HG02852 (cell line): Measurements from ENCODE around the gene RAB3C.
"Not testable (repeated sequence)": the region's sequence is repeated elsewhere in the genome, so short reads cannot be mapped to it uniquely, and the experiment has no call there.

ENCODE experiments used
- ATAC-seq: cut with Tn5 transposase; IDR thresholded peaks from one replicate; pipeline ENCODE4 v1.9.1; 2021; ENCODE audit warnings: mild to moderate bottlenecking, moderate library complexity; ENCODE audit not compliant: unreplicated experiment

Gene RAB3C, protein sequence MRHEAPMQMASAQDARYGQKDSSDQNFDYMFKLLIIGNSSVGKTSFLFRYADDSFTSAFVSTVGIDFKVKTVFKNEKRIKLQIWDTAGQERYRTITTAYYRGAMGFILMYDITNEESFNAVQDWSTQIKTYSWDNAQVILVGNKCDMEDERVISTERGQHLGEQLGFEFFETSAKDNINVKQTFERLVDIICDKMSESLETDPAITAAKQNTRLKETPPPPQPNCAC

DNA sequence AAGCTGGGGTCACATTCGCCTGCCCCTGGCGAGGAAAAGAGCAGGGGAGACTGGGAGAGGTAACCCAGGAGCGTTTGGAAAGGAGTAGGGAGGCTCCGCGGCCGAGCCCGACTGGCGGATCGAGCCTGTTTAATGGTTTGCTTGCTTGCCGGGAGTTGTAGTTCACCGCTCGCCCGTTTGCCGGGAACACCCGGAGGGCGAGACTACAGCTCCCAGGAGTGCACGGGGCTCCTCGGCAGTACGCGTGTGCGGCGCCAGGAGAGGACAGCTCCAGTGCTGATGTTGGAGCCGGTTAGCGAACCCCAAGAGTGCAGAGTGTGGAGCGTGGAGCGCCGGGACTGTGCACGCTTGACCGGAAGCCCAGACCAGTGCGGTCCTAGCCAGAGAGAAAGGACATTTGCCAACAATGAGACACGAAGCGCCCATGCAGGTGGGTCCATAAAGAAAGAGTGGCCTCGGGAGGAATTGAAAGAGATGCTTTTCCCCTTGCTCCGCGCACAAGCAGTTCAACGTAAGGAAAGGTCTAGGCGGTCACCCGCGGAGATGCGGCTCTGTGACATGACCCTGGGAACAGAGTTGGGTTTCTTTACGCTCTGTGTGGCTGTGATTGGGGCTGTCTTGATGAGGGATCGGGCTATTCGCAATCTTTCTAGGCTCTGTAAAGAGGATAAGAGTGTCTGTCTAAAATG is at the start of gene RAB3C:
Gene RAB3C (plus strand): TSS at position 273 of the 689 bp plus-strand sequence. CDS start 134 bp downstream, at position 407.
- peak; percentile 100 for ATAC-seq

DNA sequence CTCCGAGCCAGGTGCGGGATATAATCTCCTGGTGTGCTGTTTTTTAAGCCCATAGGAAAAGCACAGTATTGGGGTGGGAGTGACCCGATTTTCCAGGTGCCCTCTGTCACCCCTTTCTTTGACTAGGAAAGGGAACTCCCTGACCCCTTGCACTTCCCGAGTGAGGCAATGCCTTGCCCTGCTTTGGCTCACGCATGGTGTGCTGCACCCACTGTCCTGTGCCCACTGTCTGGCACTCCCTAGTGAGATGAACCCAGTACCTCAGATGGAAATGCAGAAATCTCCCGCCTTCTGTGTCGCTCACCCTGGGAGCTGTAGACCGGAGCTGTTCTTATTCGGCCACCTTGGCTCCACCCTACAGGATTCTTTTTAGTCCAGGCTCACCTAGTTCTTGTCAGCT is 40.9 kb upstream of the RAB3C start:
- not testable (repeated sequence) for ATAC-seq

DNA sequence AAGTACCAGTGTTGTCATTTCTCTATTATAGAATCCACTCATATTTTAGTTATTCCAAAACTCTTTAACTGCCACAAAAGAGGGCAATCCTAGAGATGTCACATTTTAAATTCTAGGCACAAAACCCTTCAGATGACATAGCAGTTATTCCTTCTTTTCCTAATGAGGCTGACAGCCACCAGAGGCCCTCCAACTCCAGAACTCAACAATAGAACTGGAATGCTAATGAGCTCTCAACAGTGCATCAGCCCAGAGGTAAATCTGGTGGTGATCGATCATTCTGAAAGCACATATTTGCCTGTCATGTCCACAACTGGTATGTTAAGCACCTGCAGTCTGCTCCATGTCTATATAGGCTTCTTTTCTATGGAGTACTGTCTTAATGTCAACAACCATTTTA is 40.2 kb upstream of the RAB3C start:
- ATAC-seq = no peak

DNA sequence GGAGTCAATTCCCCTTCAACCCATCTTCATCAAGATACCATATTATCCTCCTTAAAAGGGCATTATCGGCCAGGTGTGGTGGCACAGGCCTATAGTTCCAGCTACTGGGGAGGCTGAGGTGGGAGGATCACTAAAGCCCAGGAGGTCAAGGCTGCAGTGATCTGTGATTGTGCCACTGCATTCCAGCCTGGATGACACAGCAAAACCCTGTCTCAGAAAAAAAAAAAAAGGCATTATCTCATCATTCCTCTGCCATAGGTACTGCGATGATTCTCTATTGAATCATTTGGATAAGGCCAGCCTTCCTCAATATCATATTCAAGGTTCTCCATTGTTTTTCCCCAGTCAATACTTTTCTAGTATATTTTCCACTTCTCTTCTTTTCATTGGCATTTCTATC is 39.2 kb upstream of the RAB3C start:
- ATAC-seq = no peak

DNA sequence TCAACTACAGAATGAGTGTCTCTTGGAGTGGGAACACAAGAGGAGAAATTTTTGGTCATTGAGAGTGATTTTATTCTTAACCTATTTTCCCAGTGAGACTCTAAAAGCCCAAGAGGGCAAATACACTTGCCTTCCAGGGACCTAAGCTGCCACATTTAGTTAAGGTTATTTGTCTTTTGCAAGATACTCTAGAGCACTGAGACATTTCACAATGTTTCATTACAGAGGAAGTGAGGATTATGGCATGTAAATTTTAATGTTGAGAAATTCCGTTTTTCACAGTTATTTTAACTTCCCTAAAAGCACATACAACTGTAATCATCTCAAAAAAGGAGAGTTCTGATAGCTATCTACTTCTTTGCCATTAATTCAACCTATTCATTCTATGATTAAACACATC is 38.7 kb upstream of the RAB3C start:
- no peak for ATAC-seq

DNA sequence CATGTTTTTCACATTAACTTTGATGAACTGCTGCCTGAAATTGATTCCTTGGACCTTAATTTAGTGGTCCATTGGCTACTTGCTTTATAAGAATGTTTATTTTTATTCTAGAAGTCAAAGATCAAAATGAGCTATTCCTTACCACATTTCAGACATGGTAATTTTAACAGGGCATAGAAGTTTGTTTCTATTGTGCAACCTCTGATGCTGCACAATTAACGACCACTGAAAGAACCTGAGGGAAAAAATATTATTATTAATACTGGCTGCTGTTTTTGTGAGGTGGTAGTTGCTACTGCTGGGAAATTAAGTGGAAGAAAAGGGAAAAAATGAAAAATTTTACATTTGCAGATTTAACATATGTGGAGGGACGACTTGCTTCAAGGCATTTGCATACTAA is 37.9 kb upstream of the RAB3C start:
- ATAC-seq = no peak

DNA sequence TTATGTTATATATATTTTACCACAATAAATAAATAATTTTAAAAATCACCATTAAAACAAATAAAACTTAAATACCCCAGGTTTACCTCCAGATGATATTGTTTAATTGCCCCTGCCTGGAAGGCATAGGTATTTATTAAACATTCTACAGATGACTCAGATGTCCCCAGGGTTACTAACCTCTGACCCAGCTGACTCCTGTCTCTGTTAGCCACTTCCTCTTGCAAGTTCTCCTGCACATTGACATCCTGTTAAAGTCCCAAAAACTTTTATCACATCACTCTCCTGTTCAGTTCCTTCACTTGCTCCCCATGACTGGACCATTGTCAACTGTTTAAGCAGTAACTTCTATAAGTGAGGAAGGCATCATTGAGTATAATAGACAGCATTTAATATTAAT is 37.0 kb upstream of the RAB3C start:
- peak; percentile 64 for ATAC-seq

DNA sequence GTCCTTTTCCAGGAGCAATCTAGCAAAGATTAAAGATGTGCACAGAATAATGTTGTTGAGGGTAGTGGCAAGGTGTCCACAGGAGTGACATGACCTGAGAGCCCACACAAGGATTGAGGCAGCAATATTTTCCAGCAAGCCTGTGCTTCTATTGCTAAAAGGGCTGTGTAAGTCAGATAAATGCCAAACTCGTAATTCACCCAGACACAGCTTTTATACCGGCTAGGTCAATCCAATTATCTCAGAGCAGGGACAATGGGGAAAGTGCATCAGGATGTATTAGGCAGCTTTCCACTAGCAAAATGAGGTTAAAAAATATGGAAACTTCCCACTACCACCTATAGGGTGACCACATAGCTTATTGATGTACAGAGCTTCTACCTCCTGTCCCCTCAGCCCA is 34.8 kb upstream of the RAB3C start:
- ATAC-seq = no peak

DNA sequence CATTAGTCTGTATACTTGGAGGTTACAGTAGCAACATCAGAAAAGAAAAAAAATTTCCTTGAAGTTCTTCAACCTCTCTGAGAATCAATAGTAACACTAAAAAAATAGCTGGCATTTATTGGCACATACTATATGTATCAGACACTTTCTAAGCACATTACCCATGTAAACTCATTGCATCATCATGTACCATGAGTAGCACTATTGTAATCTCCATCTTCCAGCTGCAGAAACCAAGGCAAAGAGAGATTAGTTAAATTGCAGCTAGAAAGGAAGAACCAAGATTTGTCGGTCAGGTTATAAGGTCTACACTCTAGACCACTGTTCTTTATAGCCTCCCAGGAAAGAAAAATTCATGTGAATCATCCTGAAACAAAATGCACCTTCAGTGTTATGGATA is 31.4 kb upstream of the RAB3C start:
- ATAC-seq = no peak

DNA sequence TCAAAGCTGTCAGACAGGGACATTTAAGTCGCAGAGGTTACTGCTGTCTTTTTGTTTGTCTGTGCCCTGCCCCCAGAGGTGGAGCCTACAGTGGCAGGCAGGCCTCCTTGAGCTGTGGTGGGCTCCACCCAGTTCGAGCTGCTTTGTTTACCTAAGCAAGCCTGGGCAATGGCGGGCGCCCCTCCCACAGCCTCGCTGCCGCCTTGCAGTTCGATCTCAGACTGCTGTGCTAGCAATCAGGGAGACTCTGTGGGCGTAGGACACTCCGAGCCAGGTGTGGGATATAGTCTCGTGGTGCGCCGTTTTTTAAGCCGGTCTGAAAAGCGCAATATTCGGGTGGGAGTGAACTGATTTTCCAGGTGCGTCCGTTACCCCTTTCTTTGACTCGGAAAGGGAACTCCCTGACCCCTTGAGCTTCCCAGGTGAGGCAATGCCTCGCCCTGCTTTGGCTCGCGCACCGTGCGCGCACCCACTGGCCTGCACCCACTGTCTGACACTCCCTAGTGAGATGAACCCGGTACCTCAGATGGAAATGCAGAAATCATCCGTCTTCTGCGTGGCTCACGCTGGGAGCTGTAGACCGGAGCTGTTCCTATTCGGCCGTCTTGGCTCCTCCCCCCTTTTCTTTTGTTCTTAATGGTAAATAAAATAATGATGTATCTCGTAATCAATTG is 25.1 kb upstream of the RAB3C start:
- ATAC-seq = not testable (repeated sequence)

DNA sequence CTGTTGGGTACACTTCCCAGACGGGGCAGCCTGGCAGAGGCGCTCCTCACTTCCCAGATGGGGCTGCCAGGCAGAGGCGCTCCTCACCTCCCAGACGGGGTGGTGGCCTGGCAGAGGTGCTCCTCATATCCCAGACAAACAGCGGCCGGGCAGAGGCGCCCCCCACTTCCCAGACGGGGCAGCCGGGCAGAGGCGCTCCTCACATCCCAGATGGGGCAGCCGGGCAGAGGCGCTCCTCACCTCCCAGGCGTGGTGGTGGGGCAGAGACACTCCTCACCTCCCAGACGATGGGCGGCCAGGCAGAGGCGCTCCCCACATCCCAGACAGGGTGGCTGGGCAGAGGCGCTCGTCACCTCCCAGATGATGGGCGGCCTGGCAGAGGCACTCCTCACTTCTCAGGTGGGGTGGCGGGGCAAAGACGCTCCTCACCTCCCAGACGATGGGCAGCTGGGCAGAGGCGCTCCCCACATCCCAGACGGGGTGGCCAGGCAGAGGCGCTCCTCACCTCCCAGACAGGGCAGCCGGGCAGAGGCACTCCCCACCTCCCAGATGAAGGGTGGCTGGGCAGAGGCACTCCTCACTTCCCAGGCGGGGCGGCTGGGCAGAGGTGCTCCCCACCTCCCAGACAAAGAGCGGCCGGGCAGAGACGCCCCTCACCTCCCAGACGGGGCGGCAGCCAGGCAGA is 19.7 kb upstream of the RAB3C start:
- ATAC-seq = not testable (repeated sequence)

DNA sequence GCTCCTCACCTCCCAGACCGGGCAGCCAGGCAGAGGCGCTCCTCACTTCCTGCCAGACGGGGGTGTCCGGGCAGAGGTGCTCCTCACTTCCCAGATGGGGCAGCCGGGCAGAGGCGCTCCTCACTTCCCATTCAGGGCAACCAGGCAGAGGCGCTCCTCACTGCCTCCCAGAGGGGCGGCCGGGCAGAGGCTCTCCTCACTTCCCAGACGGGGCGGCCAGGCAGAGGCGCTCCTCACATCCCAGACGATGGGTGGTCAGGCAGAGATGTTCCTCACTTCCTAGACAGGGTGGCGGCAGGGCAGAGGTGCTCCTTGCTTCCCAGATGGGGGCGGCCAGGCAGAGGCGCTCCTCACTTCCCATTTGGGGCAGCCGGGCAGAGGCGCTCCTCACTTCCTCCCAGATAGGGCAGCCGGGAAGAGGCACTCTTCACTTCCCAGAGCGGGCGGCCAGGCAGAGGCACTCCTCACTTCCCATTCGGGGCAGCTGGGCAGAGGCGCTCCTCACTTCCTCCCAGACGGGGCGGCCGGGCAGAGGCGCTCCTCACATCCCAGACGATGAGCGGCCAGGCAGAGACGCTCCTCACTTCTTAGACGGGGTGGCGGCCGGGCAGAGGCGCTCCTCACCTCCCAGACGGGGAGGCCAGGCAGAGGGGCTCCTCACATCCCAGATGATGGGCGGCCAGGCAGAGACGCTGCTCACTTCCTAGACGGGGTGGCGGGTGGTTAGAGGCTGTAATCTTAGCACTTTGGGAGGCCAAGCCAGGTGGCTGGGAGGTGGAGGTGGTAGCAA is 18.6 kb upstream of the RAB3C start:
- not testable (repeated sequence) for ATAC-seq

DNA sequence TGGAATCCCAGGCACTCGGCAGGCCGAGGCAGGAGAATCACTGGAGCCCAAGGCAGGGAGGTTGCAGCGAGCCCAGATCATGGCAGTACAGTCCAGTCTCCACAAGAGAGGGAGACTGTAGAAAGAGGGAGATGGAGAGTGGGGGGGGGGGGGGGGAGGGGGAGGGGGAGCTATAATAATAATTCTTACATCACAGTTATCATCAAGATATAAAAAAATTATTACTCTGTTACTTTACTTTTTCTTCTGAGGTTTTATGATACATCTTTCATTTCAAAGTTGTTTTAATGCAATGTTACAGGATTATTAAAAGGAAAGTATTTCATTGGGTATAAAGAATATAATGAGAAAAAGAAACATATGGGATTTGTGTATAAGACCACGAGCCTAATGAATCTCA is 17.8 kb upstream of the RAB3C start:
- ATAC-seq = no peak

DNA sequence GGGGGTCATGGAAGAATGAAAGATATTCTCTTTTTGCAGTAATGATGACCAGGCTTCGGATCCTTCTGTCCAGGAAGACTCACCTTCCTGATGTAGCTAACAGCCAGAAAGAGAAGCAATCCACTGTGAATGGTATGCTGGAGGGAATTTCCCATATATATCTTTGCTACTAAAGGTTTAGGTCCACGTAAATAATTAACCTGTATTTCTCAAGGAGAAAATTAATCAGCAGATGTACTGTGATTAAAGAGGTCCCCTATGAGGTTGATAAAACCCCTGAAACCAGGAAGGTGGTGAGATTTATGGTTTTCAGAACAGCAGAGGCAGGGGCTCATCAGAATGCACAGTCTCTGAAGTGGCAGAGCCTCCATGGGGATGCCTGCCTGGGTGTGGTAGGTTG is 11.4 kb upstream of the RAB3C start:
- ATAC-seq = no peak

DNA sequence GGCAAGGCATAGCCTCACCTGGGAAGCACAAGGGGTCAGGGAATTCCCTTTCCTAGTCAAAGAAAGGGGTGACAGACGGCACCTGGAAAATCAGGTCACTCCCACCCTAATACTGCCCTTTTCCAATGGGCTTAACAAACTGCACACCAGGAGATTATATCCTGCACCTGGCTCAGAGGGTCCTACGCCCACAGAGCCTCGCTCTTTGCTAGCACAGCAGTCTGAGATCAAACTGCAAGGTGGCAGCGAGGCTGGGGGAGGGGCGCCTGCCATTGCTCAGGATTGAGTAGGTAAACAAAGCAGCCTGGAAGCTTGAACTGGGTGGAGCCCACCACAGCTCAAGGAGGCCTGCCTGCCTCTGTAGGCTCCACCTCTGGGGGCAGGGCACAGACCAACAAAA is 9.9 kb upstream of the RAB3C start:
- not testable (repeated sequence) for ATAC-seq

DNA sequence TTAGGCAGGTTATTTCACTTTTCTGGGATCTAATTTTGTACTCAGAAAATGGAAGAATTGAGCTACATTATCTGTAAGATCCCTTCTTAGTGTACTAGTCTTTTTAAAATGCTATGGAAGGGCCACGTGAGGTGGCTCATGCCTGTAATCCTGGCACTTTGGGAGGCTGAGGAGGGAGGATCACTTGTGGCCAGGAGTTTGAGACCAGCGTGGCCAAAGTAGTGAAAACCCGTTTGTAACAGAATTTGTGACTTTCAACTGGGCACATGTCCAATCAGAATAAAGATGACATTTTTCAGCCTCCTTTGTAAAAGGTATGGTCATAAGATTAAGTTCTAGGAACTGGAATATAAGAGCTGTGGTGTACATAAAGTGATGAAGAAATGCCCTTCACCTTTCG is 3.1 kb upstream of the RAB3C start:
- no peak for ATAC-seq

DNA sequence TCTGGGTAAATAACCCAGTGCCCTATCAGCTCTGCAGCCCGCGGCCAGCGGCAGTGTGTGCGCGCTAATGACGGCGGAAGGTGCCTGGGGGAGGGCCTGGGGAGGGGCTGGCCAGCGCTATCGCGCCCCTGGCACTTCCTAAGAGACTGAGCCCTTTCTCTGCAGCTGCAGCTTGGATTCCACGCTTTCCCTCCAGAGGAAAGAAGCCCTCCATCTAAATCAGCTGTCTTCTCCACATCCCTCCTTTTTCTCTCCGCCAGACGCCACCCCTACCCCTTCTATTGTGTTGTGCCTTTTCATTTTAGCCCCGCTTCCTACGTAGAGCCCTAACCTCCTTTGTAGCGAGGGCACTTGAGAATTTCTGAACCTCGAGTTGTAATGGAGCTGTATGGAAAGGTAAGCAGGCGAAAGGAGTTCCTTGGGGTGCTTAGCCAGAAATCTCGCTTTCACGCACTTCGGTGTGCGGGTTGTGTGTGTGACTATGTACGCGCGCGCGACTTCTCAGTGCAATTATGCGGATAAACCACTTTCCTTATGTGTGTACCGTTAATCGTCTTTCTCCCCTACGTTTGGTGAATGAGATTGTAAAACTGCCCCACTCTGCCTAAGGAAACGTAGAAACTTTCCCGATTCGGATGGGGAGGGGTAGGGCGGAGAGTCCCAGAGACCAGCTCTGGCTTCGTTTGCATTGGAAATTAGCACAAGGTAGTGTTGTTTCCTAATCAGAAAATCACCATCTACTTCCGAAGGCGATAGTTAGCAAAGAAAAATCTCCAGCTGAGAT is 664 bp upstream of the RAB3C start:
- ATAC-seq = peak; percentile 7

DNA sequence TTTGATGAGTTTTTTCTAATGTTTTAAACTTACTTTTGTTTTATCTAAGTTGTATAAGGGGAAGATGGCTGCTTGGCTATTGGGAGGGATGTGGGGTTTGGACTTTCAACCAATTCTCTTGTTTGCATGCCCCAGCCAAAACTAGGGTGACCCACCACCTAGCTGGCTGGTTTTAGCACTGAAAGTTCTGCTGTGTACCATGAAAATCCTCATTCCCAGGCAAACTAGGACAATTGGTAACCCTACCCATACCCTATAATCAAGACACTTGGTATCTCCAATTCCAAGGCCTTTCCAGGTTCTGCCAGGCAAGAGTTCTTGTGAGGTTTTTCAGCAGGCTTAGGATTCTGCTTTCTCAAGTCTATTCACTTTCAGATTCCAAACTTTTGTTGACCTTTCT is 13.1 kb downstream of the RAB3C start:
- ATAC-seq = no peak

DNA sequence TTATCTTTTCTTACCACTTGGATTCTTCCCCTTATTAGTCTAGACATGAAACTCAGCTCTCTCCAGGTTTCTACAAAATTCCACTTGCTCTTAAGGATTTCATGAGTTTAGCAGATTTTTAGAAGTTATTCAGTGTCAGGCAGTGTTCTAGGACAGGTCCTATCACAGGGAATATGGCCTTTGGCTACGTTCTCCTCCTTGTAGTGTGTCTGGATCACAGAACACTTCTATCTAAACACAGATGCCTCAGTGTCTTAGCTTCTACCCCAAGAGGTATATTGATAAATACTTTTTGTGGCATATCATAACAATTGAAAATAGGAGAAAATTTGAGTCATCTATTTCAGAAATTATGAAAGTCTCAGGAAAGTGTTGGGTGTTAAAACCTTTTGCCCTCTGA is 15.6 kb downstream of the RAB3C start:
- no peak for ATAC-seq

DNA sequence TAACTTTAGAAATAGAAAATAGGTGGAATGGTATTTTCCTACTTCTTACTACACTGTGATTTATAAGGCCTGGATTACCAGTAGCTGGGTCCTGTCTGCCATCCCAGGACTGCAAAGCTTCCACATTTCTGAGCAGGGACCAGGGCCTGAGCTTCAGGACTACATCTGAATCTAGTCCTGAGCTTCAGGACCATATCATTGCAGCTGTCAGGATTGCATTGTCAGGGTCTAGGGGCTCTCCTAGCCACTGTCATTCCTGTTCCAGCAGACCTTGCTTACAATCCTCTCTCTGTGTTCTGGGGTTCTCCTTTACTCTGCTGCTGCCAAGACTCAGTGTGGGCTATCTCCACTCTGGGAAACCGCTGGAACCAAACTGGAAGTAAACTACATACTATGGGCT is 16.3 kb downstream of the RAB3C start:
- no peak for ATAC-seq
